Chondrocyte (in vitro differentiated cells): Measurements from ENCODE around the gene SELENOO. TPM values are rescaled to one million over a fixed set of nuclear protein-coding genes. Genes with fewer than 3 reads are reported as not detected.

Experiments used
- DNase-seq: peaks from one replicate; pipeline ENCODE4 v3.0.0; 2021; ENCODE audit warnings: mixed read lengths, low spot score
- H3K27ac Mint-ChIP-seq: one replicate; pipeline ENCODE4 v1.8.0; 2021; ENCODE audit warnings: mild to moderate bottlenecking, moderate library complexity, mixed read lengths; ENCODE audit not compliant: unreplicated experiment
- H3K27me3 Mint-ChIP-seq: 2 replicates; pipeline ENCODE4 v1.8.0; 2021; ENCODE audit warnings: low read depth, mixed read lengths
- H3K36me3 Mint-ChIP-seq: 2 replicates; pipeline ENCODE4 v1.8.0; 2021; ENCODE audit warnings: low read depth, mixed read lengths
- H3K4me1 Mint-ChIP-seq: 2 replicates; pipeline ENCODE4 v1.8.0; 2021; ENCODE audit warnings: low read depth, mild to moderate bottlenecking, mixed read lengths
- H3K4me3 Mint-ChIP-seq: one replicate; pipeline ENCODE4 v1.8.0; 2021; ENCODE audit warnings: mild to moderate bottlenecking, moderate library complexity, mixed read lengths; ENCODE audit not compliant: unreplicated experiment
- H3K9me3 Mint-ChIP-seq: 2 replicates; pipeline ENCODE4 v1.8.0; 2021; ENCODE audit warnings: low read depth, mixed read lengths
- CTCF ChIP-seq: fragments of 200-600 bp; sonication (generic); IDR thresholded peaks from 2 replicates; pipeline ENCODE4 v1.5.0; 2021; ENCODE audit warnings: antibody characterized with exemption, mild to moderate bottlenecking, moderate library complexity
- total RNA-seq: library from RNA; stranded (reverse); gene quantifications from 3 replicates; pipeline ENCODE4 v1.2.1, GENCODE V29; 2021

The SELENOO gene
- total RNA-seq, 1 donor from 2014 or later, result 17.1 TPM

- Mint-ChIP-seq H3K4me1 (peaks cover 21% of the 10 kb centered on the region), H3K36me3 (no peaks in the 10 kb centered on the region), H3K27me3 (no peaks in the 10 kb centered on the region), H3K27ac (no peak overlapping the region), H3K9me3 (no peaks in the 10 kb centered on the region), H3K4me3 (no peak overlapping the region)
- no peak for TF ChIP-seq CTCF
- no peak for DNase-seq
Observed at GRCh38 chr22:50264104-50264745, 63.4 kb downstream of the SELENOO start.

DNA sequence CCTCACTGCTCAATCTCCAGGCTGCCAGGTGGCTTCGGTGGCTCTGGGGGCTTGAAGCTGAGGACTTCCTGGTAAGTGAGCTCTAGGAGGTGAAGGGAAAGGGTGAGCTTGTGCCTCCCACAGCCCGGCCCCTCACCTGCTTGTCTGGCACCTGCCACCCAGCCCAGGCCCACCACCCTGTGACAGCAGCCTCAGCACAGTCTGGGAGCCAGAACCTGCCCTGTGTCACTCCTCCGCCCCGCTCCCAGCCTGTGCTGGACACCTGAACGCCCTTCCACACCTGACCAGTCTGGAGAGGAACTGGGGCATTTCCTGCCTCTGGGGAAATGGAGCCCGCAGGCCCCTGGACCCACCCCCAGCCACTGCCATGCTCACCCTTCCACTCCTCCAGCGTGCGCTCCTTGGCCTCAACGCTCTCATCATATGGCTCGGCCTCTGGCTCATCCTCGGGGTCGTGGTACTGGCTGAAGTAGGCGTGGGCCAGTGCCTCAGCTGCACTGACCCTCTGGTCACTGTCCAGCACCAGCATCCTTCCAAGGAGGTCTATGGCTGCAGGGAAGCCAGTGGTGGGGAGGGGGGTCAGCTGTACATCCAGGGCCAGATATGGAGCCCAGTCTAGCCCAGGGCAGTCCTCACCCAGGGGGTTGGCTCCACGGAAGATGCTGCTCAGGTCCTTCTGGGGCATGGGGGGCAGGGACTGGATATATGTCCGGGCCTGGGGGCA lies 64.3 kb downstream of the SELENOO start:
- no peak for DNase-seq
- Mint-ChIP-seq H3K27ac (no peak overlapping the region), H3K4me1 (peaks cover 23% of the 10 kb centered on the region), H3K27me3 (no peaks in the 10 kb centered on the region), H3K36me3 (no peaks in the 10 kb centered on the region), H3K9me3 (no peaks in the 10 kb centered on the region), H3K4me3 (no peak overlapping the region)
- no peak for TF ChIP-seq CTCF

DNA sequence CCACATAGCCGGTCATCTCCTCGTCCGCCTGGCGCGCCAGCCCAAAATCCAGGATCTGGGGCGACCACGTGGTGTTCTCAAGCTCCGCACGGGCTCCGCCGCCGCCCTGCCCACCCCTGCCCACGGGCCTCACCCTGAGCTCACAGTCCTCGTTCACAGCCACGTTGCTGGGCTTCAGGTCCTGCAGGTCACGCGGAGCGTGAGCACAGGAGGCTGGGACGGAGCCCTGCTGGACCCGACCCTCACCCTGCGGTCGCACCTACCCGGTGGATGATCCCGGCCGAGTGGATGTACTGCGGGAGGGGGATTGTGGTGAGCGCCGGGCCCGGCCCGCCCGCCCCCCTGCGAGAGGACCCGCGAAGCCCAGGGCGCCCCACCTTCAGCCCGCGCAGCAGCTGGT lies 66.2 kb downstream of the SELENOO start:
- Mint-ChIP-seq H3K36me3 (no peaks in the 10 kb centered on the region), H3K27ac (no peak overlapping the region), H3K27me3 (no peaks in the 10 kb centered on the region), H3K4me3 (no peak overlapping the region), H3K9me3 (no peaks in the 10 kb centered on the region), H3K4me1 (peaks cover 27% of the 10 kb centered on the region)
- no peak for DNase-seq
- no peak for TF ChIP-seq CTCF

Other genes with a start within 250 kb of the SELENOO start
- 12.0 to 18.2 TPM (median 16.8 TPM) in 3 replicates for gene PIM3, start 240.2 kb upstream of the SELENOO start, total RNA-seq
- gene IL17REL, start 188.2 kb upstream of the SELENOO start, total RNA-seq, result 0.17 to 0.23 TPM in 2 of 3 replicates, not detected in the other
- not detected in 3 replicates for gene TTLL8, start 142.7 kb upstream of the SELENOO start, total RNA-seq
- 0.38 to 0.77 TPM (median 0.50 TPM) in 3 replicates for gene MLC1, start 115.6 kb upstream of the SELENOO start, total RNA-seq
- gene MOV10L1, start 111.0 kb upstream of the SELENOO start, total RNA-seq, result 0.51 to 1.1 TPM (median 1.1 TPM) in 3 replicates
- 3.0 to 6.1 TPM (median 3.3 TPM) in 3 replicates for gene PANX2, start 30.3 kb upstream of the SELENOO start, total RNA-seq
- 18.5 to 20.5 TPM (median 20.2 TPM) in 3 replicates for gene TRABD, start 15.1 kb upstream of the SELENOO start, total RNA-seq
- gene TUBGCP6, start 44.0 kb downstream of the SELENOO start, total RNA-seq, result 31.2 to 46.3 TPM (median 32.2 TPM) in 3 replicates
- 29.1 to 36.8 TPM (median 35.3 TPM) in 3 replicates for gene HDAC10, start 50.3 kb downstream of the SELENOO start, total RNA-seq
- 34.6 to 46.6 TPM (median 44.7 TPM) in 3 replicates for gene MAPK12, start 60.7 kb downstream of the SELENOO start, total RNA-seq
- gene MAPK11, start 69.4 kb downstream of the SELENOO start, total RNA-seq, result 9.3 to 19.9 TPM (median 17.7 TPM) in 3 replicates
- gene PLXNB2, start 106.6 kb downstream of the SELENOO start, total RNA-seq, result 300 to 356 TPM (median 346 TPM) in 3 replicates
- gene DENND6B, start 126.0 kb downstream of the SELENOO start, total RNA-seq, result 7.7 to 8.8 TPM (median 8.1 TPM) in 3 replicates
- 46.2 to 53.1 TPM (median 47.1 TPM) in 3 replicates for gene PPP6R2, start 142.3 kb downstream of the SELENOO start, total RNA-seq